ENCODE results near the gene SLC26A6.

SLC26A6 gene

DNA sequence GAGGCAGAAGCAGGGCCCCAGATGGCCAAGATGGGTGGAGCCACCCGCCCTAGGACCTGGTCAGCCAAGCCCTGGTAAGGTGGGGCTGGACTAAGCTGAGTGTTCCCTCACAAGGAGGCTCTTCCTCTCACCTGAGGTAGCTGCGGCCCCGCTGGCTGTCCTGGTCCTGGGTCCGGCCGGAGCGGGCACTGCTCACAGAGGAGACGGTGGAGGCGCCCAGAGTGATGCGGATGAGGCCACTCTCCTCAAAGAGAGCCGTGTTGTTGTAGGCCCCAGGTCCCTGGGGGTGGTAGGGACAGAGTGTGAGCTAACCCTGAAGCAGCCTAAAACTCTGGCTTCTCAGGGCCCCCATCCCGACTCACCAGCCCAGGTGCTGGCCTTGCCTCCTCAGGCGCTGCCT, 7.3 kb upstream of the SLC26A6 start:
- Histone ChIP-seq H3K4me1 (ENCODE audit: control insufficient read depth, insufficient read depth, low read length) (no peaks in the 10 kb centered on the region), H3K4me3 (ENCODE audit: low read depth, low read length) (no peak overlapping the region), H3K27ac (ENCODE audit: low read depth, low read length) (no peak overlapping the region), H3K36me3 (ENCODE audit: control insufficient read depth, insufficient read depth, low read length) (peaks cover 83% of the 10 kb centered on the region), H3K9me3 (ENCODE audit: control insufficient read depth, insufficient read depth, low read length) (no peaks in the 10 kb centered on the region), H3K27me3 (ENCODE audit: control insufficient read depth, insufficient read depth, low read length) (no peaks in the 10 kb centered on the region), H3K9ac (ENCODE audit: low read depth, low read length) (no peak overlapping the region)

DNA sequence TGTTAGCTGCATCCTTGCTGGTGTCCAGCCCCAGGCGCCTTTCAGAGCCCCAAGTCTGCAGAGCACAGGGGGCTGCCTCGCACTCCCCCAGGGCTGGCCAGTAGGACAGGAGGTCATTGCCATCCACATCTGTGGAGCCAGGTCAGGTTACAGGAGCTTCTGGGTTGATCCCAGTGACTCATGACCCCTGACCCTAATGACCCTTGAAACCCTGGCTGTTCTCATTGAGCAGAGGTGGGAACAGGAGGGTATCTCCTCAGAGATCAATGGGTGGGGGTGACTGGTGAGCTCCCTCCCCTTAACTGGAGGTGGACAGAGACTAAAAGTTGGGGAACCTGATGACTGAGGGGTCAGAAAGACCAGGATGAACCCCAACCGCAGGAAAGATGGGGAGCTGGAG, 6.1 kb upstream of the SLC26A6 start:
- Histone ChIP-seq H3K36me3 (ENCODE audit: control insufficient read depth, insufficient read depth, low read length) (peaks cover 84% of the 10 kb centered on the region), H3K9me3 (ENCODE audit: control insufficient read depth, insufficient read depth, low read length) (no peaks in the 10 kb centered on the region), H3K27me3 (ENCODE audit: control insufficient read depth, insufficient read depth, low read length) (no peaks in the 10 kb centered on the region), H3K9ac (ENCODE audit: low read depth, low read length) (no peak overlapping the region), H3K4me3 (ENCODE audit: low read depth, low read length) (no peak overlapping the region), H3K27ac (ENCODE audit: low read depth, low read length) (no peak overlapping the region), H3K4me1 (ENCODE audit: control insufficient read depth, insufficient read depth, low read length) (peaks cover 9% of the 10 kb centered on the region)

DNA sequence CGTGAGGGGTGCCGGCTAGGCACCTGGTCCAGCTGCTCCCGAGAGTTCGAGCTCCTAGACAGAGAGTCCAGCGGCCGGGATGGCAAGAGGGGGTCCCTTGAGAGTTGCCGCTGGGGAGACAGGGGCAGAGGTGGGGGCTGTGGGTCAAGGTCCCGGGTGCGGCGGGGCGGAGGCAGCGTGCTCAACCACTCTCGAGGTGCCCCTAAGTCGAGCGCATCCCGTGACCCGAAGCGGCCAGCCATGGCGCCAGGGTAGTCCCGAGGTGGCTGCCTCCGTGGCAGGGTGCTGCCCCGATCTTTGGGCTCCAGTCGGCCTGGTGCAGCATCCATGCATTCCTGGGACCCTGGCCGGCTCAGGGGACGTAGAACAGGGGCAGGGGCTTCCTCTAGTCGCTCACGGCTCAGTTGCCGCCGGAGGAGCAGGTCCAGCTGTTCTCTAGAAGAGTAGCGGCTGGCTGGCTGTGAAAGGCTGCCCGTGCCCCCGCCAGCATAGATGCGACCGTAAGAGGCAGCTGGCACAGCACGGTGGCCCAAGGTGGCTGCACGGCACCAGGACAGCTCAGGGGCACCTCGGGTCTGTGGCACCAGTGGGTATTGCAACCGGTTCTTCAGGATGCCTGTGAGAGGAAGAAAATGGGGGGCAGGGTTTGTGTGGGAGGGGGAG, 4.8 kb upstream of the SLC26A6 start:
- Histone ChIP-seq H3K27ac (ENCODE audit: low read depth, low read length) (no peak overlapping the region), H3K4me3 (ENCODE audit: low read depth, low read length) (no peak overlapping the region), H3K36me3 (ENCODE audit: control insufficient read depth, insufficient read depth, low read length) (peaks cover 70% of the 10 kb centered on the region), H3K27me3 (ENCODE audit: control insufficient read depth, insufficient read depth, low read length) (no peaks in the 10 kb centered on the region), H3K4me1 (ENCODE audit: control insufficient read depth, insufficient read depth, low read length) (peaks cover 13% of the 10 kb centered on the region), H3K9me3 (ENCODE audit: control insufficient read depth, insufficient read depth, low read length) (no peaks in the 10 kb centered on the region), H3K9ac (ENCODE audit: low read depth, low read length) (no peak overlapping the region)

DNA sequence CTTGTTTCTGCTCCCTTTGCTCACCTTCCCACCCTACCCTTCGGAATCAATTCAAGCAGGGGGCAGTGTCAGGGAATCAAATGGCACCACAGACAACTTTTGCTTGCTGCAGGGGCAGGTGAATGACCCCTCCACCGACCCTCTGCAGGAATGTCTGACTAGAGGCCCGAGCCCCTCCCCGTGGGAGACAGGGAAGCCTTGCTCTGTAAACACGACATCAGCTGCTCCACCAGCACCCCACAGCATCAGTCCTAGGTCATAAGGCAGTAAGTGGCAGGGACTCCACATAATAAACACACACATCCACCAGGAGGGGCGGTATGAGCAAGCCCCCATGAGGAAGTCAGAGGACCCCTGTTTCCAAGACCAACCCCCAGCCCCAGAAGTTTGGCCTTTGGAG, 2.0 kb upstream of the SLC26A6 start:
- H3K4me3 ChIP-seq (ENCODE audit: low read depth, low read length): no peak overlapping the region
- peaks cover 15% of the 10 kb centered on the region for H3K4me1 ChIP-seq (ENCODE audit: control insufficient read depth, insufficient read depth, low read length)
- no peaks in the 10 kb centered on the region for H3K9me3 ChIP-seq (ENCODE audit: control insufficient read depth, insufficient read depth, low read length)
- no peak overlapping the region for H3K9ac ChIP-seq (ENCODE audit: low read depth, low read length)
- H3K36me3 ChIP-seq (ENCODE audit: control insufficient read depth, insufficient read depth, low read length): peaks cover 57% of the 10 kb centered on the region
- no peak overlapping the region for H3K27ac ChIP-seq (ENCODE audit: low read depth, low read length)
- H3K27me3 ChIP-seq (ENCODE audit: control insufficient read depth, insufficient read depth, low read length): no peaks in the 10 kb centered on the region

DNA sequence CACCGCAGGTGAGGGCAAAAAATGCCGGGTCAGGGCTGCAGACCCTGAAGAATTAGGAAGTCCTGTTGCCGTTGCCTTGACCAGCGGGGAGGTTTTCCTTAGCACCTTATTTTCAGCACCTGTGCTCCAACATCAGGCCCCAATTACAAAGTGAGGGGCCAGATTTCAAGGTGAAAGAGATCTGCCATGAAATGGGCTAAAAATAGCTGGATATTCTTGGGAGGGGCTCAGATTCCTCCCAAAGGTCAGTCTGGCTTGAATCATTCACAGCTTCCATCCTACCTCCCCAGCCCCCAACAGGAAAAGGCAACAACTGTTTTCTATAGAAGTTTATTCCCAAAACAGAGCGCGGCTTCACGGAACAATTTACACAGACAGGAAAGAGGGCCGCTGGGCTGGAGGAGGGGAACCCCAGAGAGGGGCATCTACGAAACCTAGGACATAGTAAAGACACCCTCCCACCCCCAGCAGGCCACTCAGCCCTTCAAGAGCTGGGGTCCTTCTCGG, 941 bp upstream of the SLC26A6 start:
- Histone ChIP-seq H3K27me3 (ENCODE audit: control insufficient read depth, insufficient read depth, low read length) (no peaks in the 10 kb centered on the region), H3K27ac (ENCODE audit: low read depth, low read length) (peak overlapping the region; percentile 83), H3K9me3 (ENCODE audit: control insufficient read depth, insufficient read depth, low read length) (no peaks in the 10 kb centered on the region), H3K4me1 (ENCODE audit: control insufficient read depth, insufficient read depth, low read length) (peaks cover 15% of the 10 kb centered on the region), H3K9ac (ENCODE audit: low read depth, low read length) (no peak overlapping the region), H3K36me3 (ENCODE audit: control insufficient read depth, insufficient read depth, low read length) (peaks cover 57% of the 10 kb centered on the region), H3K4me3 (ENCODE audit: low read depth, low read length) (peak overlapping the region; percentile 94)

DNA sequence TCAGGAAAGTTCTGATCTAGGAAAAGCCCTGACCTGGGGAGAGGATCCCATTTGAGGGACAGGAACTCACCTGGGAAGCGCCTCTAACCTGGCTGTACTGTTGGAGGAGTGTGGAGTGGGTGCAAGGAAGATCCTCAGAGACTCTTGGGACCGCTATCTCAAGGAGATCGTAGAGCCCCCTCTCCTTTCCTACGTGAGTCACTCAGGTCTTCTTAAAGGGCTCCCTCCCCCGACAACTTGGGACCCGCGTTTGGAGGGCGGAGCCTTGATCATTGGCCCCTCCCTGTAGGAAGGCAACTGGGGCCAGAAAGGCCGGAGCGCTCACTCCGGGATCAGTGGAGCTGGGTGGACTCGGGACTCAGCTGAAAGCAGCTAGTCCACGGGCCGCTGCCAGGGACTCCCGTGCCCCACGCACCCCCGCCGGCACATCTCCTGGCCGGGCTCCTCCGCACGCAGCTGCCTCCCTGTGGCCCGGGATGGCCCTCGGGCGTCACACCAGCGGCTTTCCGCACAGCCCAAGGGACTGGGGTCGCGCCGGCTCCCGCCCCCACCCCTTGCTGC, 520 bp downstream of the SLC26A6 start:
- H3K36me3 ChIP-seq (ENCODE audit: control insufficient read depth, insufficient read depth, low read length): peaks cover 57% of the 10 kb centered on the region
- H3K4me1 ChIP-seq (ENCODE audit: control insufficient read depth, insufficient read depth, low read length): peaks cover 15% of the 10 kb centered on the region
- peak overlapping the region; percentile 83 for H3K27ac ChIP-seq (ENCODE audit: low read depth, low read length)
- no peaks in the 10 kb centered on the region for H3K9me3 ChIP-seq (ENCODE audit: control insufficient read depth, insufficient read depth, low read length)
- H3K4me3 ChIP-seq (ENCODE audit: low read depth, low read length): peak overlapping the region; percentile 94
- H3K27me3 ChIP-seq (ENCODE audit: control insufficient read depth, insufficient read depth, low read length): no peaks in the 10 kb centered on the region
- H3K9ac ChIP-seq (ENCODE audit: low read depth, low read length): peak overlapping the region; percentile 64

DNA sequence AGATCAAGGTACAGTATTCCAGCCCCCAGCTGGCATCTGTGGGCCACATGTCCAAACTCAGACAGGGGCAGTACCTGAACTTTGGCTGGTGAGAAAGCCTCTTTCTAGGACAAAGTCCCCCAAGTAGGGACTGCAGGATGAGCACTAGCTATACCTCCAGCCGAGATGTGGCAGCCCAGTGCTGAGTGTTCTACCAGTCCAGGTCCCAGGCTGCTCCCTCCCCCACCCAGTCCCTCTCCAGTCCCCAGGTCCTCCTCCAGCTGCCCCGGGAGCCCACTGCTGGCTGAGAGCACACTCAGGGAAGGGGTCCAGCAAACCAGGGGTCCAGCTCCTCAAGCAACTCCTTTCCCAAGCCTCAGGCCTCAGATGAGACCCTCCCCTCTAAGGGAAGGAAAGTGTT, 1.5 kb downstream of the SLC26A6 start:
- H3K4me3 ChIP-seq (ENCODE audit: low read depth, low read length): no peak overlapping the region
- peaks cover 58% of the 10 kb centered on the region for H3K36me3 ChIP-seq (ENCODE audit: control insufficient read depth, insufficient read depth, low read length)
- H3K4me1 ChIP-seq (ENCODE audit: control insufficient read depth, insufficient read depth, low read length): peaks cover 15% of the 10 kb centered on the region
- no peaks in the 10 kb centered on the region for H3K27me3 ChIP-seq (ENCODE audit: control insufficient read depth, insufficient read depth, low read length)
- H3K9ac ChIP-seq (ENCODE audit: low read depth, low read length): no peak overlapping the region
- no peaks in the 10 kb centered on the region for H3K9me3 ChIP-seq (ENCODE audit: control insufficient read depth, insufficient read depth, low read length)
- no peak overlapping the region for H3K27ac ChIP-seq (ENCODE audit: low read depth, low read length)

DNA sequence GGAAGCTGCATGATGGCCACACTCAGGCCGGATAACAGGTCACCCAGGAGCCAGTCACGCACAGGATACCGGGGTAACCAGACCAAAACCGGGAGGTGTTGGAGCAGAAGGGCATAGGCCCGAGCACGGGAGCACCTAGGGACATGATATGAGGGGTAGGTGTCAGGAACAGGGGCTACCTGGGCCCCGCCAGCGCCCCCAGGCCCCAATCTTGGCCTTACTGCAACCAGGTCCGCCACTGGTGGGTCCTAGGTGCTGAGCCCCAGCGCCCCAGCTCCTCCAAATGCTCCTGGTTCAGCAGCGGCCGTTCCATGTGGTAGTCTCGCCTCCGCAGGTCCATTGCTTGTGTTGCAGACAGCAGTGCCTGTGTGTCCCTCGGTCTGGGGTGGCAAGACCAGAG, 2.0 kb downstream of the SLC26A6 start:
- Histone ChIP-seq H3K4me1 (ENCODE audit: control insufficient read depth, insufficient read depth, low read length) (peaks cover 15% of the 10 kb centered on the region), H3K27me3 (ENCODE audit: control insufficient read depth, insufficient read depth, low read length) (no peaks in the 10 kb centered on the region), H3K36me3 (ENCODE audit: control insufficient read depth, insufficient read depth, low read length) (peaks cover 63% of the 10 kb centered on the region), H3K9ac (ENCODE audit: low read depth, low read length) (no peak overlapping the region), H3K27ac (ENCODE audit: low read depth, low read length) (no peak overlapping the region), H3K9me3 (ENCODE audit: control insufficient read depth, insufficient read depth, low read length) (no peaks in the 10 kb centered on the region), H3K4me3 (ENCODE audit: low read depth, low read length) (no peak overlapping the region)

DNA sequence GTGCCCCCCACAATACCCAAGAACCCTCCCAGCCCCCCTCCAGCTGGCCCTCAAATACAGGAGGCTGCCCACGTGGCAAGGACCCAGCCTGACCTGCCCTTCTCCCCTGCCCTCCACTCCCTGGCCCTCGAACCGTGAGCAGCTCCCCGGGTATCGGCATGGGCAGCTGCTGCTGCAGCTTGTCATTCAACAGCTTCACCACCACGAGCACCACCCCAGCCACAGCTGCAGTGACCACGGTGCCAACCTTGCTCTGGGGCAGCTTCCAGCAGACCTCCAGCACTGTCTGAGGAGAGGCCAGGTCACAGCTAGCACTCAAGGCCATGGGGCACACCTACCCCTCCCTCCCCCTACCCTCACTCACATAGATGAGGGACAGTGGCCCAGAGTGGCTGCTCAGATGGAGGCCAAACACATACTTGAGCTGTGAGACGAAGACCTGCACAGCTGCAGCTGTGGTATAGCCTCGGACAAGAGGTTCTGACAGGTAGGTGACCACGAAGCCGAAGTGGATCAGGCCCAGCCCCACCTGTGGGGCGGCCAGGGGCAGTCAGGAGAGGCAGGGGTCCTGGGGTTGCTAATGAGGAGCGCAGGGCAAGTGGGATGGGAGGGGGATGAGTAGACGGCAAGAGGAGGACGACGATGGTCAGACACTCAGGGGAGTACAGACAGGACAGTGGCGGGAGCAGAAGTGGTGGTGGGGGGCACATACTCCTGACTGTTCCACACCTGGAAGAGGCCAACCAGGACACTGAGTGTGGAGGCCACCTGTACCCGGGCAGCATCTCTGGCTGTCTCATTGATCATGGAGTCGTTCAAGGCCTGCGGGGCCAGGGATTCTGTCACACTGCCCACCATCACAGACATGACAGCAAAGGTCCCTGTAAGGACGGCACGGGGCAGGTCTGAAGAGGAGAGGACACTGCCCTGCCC, 3.5 kb downstream of the SLC26A6 start:
- Histone ChIP-seq H3K4me3 (ENCODE audit: low read depth, low read length) (no peak overlapping the region), H3K27ac (ENCODE audit: low read depth, low read length) (no peak overlapping the region), H3K27me3 (ENCODE audit: control insufficient read depth, insufficient read depth, low read length) (no peaks in the 10 kb centered on the region), H3K9ac (ENCODE audit: low read depth, low read length) (no peak overlapping the region), H3K4me1 (ENCODE audit: control insufficient read depth, insufficient read depth, low read length) (peaks cover 10% of the 10 kb centered on the region), H3K9me3 (ENCODE audit: control insufficient read depth, insufficient read depth, low read length) (no peaks in the 10 kb centered on the region), H3K36me3 (ENCODE audit: control insufficient read depth, insufficient read depth, low read length) (peaks cover 69% of the 10 kb centered on the region)

DNA sequence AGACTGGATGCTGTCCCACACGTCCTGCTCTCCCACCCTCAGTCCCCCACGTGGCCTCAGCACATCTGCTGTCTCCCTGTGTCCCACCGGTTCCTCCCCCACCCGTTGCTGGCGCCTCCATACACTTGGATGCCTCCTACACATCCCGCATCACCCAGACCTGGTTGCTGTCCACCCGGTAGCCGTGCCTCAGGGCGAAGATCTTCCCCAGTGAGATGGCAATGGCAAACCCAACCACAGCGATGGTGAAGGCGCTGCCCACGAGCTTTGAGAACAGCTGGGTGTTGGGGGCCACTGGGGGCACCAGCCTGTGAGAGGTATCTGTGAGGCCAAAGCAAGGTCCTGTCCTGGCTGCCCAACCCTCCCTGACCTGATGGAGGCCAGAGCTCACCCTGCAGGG, 4.4 kb downstream of the SLC26A6 start:
- peaks cover 79% of the 10 kb centered on the region for H3K36me3 ChIP-seq (ENCODE audit: control insufficient read depth, insufficient read depth, low read length)
- H3K4me1 ChIP-seq (ENCODE audit: control insufficient read depth, insufficient read depth, low read length): 0 out of 2 replicates have a peak, but pooled peaks cover 2% of the 10 kb centered on the region
- no peak overlapping the region for H3K4me3 ChIP-seq (ENCODE audit: low read depth, low read length)
- H3K9ac ChIP-seq (ENCODE audit: low read depth, low read length): no peak overlapping the region
- H3K9me3 ChIP-seq (ENCODE audit: control insufficient read depth, insufficient read depth, low read length): no peaks in the 10 kb centered on the region
- H3K27ac ChIP-seq (ENCODE audit: low read depth, low read length): no peak overlapping the region
- H3K27me3 ChIP-seq (ENCODE audit: control insufficient read depth, insufficient read depth, low read length): no peaks in the 10 kb centered on the region

DNA sequence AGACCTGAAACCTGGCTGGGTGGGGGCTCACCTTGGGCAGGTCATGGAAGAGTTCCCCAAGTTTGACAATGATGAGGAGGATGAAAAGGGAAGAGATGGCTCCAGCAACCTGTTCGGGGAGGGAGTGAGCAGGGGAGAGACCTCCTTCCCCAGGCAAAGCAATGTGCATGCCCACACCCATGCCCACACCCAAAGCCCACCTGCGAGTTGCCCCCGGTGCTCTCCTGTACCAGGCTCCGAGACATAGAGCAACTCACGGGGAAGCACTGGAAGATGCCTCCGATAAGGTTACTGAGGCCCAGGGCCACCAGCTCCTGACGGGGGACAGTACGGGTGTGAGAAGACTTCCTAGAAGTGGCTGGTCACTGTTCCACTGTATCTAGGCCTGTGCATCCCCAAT, 4.9 kb downstream of the SLC26A6 start:
- Histone ChIP-seq H3K27ac (ENCODE audit: low read depth, low read length) (no peak overlapping the region), H3K36me3 (ENCODE audit: control insufficient read depth, insufficient read depth, low read length) (peaks cover 83% of the 10 kb centered on the region)

More for the DNA sequence above, 4.9 kb downstream of the SLC26A6 start:
- Histone ChIP-seq H3K9me3 (ENCODE audit: control insufficient read depth, insufficient read depth, low read length) (no peaks in the 10 kb centered on the region), H3K27me3 (ENCODE audit: control insufficient read depth, insufficient read depth, low read length) (no peaks in the 10 kb centered on the region), H3K4me1 (ENCODE audit: control insufficient read depth, insufficient read depth, low read length) (0 out of 2 replicates have a peak, but pooled peaks cover 2% of the 10 kb centered on the region), H3K4me3 (ENCODE audit: low read depth, low read length) (no peak overlapping the region), H3K9ac (ENCODE audit: low read depth, low read length) (no peak overlapping the region)
